Astrocyte (in vitro differentiated cells and primary cell): ENCODE results near the gene FIG4.

Experiments
- CTCF ChIP-seq: IDR thresholded peaks from 2 replicates; pipeline ENCODE4 v1.5.1; 2011; ENCODE audit warnings: low read depth, mild to moderate bottlenecking, inconsistent platforms, low read length, moderate library complexity; ENCODE audit not compliant: insufficient read depth
- EZH2 ChIP-seq: IDR thresholded peaks from 2 replicates; pipeline ENCODE4 v1.6.1; 2012; ENCODE audit warnings: mild to moderate bottlenecking, low read length, inconsistent platforms; ENCODE audit not compliant: insufficient read depth

GRCh38 chr6:109762166-109762565 lies 71.1 kb downstream of the FIG4 start:
- TF ChIP-seq EZH2 (no peak), CTCF (no peak)
